ENCODE data around the gene JADE3.

GRCh38 chrX:46873746-46874145, 38.5 kb upstream of the JADE3 start:
- TF ChIP-seq, protein P1, sequence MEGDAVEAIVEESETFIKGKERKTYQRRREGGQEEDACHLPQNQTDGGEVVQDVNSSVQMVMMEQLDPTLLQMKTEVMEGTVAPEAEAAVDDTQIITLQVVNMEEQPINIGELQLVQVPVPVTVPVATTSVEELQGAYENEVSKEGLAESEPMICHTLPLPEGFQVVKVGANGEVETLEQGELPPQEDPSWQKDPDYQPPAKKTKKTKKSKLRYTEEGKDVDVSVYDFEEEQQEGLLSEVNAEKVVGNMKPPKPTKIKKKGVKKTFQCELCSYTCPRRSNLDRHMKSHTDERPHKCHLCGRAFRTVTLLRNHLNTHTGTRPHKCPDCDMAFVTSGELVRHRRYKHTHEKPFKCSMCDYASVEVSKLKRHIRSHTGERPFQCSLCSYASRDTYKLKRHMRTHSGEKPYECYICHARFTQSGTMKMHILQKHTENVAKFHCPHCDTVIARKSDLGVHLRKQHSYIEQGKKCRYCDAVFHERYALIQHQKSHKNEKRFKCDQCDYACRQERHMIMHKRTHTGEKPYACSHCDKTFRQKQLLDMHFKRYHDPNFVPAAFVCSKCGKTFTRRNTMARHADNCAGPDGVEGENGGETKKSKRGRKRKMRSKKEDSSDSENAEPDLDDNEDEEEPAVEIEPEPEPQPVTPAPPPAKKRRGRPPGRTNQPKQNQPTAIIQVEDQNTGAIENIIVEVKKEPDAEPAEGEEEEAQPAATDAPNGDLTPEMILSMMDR (IDR thresholded peaks at IDR 0.05; ENCODE audit: low read length), result no peak
- no peak for TF ChIP-seq EZH2phosphoT487 (IDR thresholded peaks at IDR 0.05; ENCODE audit: low read length)

Measured in MM.1S (cell line).